GM06990 (cell line): ENCODE measurements around the gene RIOK3.

Experiments used
- DNase-seq: peaks from one replicate; pipeline ENCODE4 v3.0.0-alpha.2; 2011; ENCODE audit not compliant: insufficient read length; ENCODE audit errors: extremely low read depth
- H3K27me3 ChIP-seq: replicated peaks from 2 replicates; pipeline ENCODE4 v1.6.0; 2011; ENCODE audit warnings: low read length; ENCODE audit not compliant: control insufficient read depth, insufficient read depth
- H3K36me3 ChIP-seq: 2 replicates; pipeline ENCODE4 v1.5.1; 2011; ENCODE audit warnings: low read length; ENCODE audit not compliant: control insufficient read depth, insufficient read depth
- H3K4me3 ChIP-seq: replicated peaks from 2 replicates; pipeline ENCODE4 v1.5.1; 2011; ENCODE audit warnings: low read depth, mild to moderate bottlenecking, control low read depth, low read length
- CTCF ChIP-seq: IDR thresholded peaks from 2 replicates; pipeline ENCODE4 v1.5.1; 2011; ENCODE audit warnings: low read length, control low read depth, mild to moderate bottlenecking, inconsistent platforms; ENCODE audit not compliant: insufficient read depth, poor library complexity, severe bottlenecking

RIOK3 gene

GRCh38 chr18:23440131-23440530 is 13.0 kb upstream of the RIOK3 start:
- Histone ChIP-seq H3K4me3 (no peak overlapping the region), H3K36me3 (no peaks in the 10 kb centered on the region), H3K27me3 (no peaks in the 10 kb centered on the region)
- no peak for DNase-seq
- TF ChIP-seq CTCF: no peak

- Histone ChIP-seq H3K36me3 (no peaks in the 10 kb centered on the region), H3K4me3 (no peak overlapping the region), H3K27me3 (no peaks in the 10 kb centered on the region)
- no peak for TF ChIP-seq CTCF
- DNase-seq: no peak
These were observed 10.1 kb upstream of the RIOK3 start for GRCh38 chr18:23442958-23443357.

- no peaks in the 10 kb centered on the region for H3K36me3 ChIP-seq
- H3K27me3 ChIP-seq: no peaks in the 10 kb centered on the region
- TF ChIP-seq CTCF: no peak
- no peak overlapping the region for H3K4me3 ChIP-seq
- DNase-seq: no peak
These were observed 4.8 kb upstream of the RIOK3 start for GRCh38 chr18:23448291-23448690.

GRCh38 chr18:23450022-23450421 is 3.1 kb upstream of the RIOK3 start:
- DNase-seq: no peak
- H3K4me3 ChIP-seq: no peak overlapping the region
- TF ChIP-seq CTCF: no peak
- H3K27me3 ChIP-seq: no peaks in the 10 kb centered on the region
- no peaks in the 10 kb centered on the region for H3K36me3 ChIP-seq

- H3K27me3 ChIP-seq: no peaks in the 10 kb centered on the region
These were observed 2.1 kb upstream of the RIOK3 start for GRCh38 chr18:23451011-23451410.

More at GRCh38 chr18:23451011-23451410, 2.1 kb upstream of the RIOK3 start:
- peak; percentile 15 for DNase-seq
- no peak for TF ChIP-seq CTCF
- Histone ChIP-seq H3K36me3 (no peaks in the 10 kb centered on the region), H3K4me3 (peak overlapping the region; percentile 17; the same call in 1 of the 2 replicates)
